GM12878 (cell line): Measurements from ENCODE around the gene DTD1. TPM values are rescaled to one million over a fixed set of nuclear protein-coding genes. Genes with fewer than 3 reads are reported as not detected.

Source experiments
- ATAC-seq: fragments of 200-7000 bp; cut with Tn5 transposase; 3 replicates; pipeline ENCODE4 v1.9.1; 2020; ENCODE audit warnings: mild to moderate bottlenecking, moderate library complexity
- BruUV-seq: library from RNA; stranded (reverse); fragments of 400-500 nt; replicated peaks from 2 replicates; lab custom pipeline; 2021; lab: Mats Ljungman, UMichigan
- CTCF ChIA-PET: fragments of 300-600 bp; sonication (Branson Sonifier 250); formaldehyde crosslinking; extraction: SDS; loops from one replicate; lab custom pipeline; 2021; ENCODE audit warnings: inconsistent platforms; lab: Yijun Ruan, JAX
- POLR2A ChIA-PET: fragments of 350-600 bp; formaldehyde crosslinking; extraction: SDS; loops from one replicate; lab custom pipeline; 2021; ENCODE audit warnings: inconsistent platforms; lab: Charles Lee
- RAD21 ChIA-PET: fragments of 300-600 bp; sonication (Branson Sonifier 250); formaldehyde crosslinking; loops from one replicate; lab custom pipeline; 2023; ENCODE audit warnings: antibody characterized with exemption; ENCODE audit not compliant: unreplicated experiment; lab: Charles Lee
- SMC1A ChIA-PET: fragments of 300-600 bp; sonication (Branson Sonifier 250); formaldehyde crosslinking; loops from one replicate; lab custom pipeline; 2023; ENCODE audit not compliant: unreplicated experiment, uncharacterized antibody; lab: Charles Lee
- DNase-seq: peaks from one replicate; pipeline ENCODE4 v3.0.0-alpha.2; 2011; ENCODE audit warnings: low read depth, low spot score
- FAIRE-seq: peaks from 3 replicates; lab custom pipeline; 2011; peaks lifted over from hg19 to GRCh38; lab: Jason Lieb, UNC
- H2AFZ ChIP-seq: 2 replicates; pipeline ENCODE4 v1.6.0; 2011; ENCODE audit warnings: low read depth, low read length, control low read depth; ENCODE audit not compliant: control insufficient read depth
- H3K27ac ChIP-seq: 2 replicates; pipeline ENCODE4 v1.5.1; 2011; ENCODE audit warnings: control low read depth; ENCODE audit not compliant: control insufficient read depth, insufficient read depth
- H3K27me3 ChIP-seq, 2 experiments: replicated peaks in 1 of 2; 2 replicates each; pipeline versions ENCODE4 v1.6.0 to v1.6.1; 2011; ENCODE audit warnings: low read length in 1 of 2; ENCODE audit not compliant: control insufficient read depth in 2 of 2, insufficient read depth in 2 of 2
- H3K36me3 ChIP-seq, 2 experiments: 2 replicates each; pipeline ENCODE4 v1.5.1; 2011; ENCODE audit warnings: low read length in 1 of 2; ENCODE audit not compliant: control insufficient read depth in 2 of 2, insufficient read depth in 2 of 2
- H3K4me1 ChIP-seq: 2 replicates; pipeline ENCODE4 v1.6.1; 2011; ENCODE audit warnings: mild to moderate bottlenecking, low read length, moderate library complexity, mixed read lengths; ENCODE audit not compliant: control insufficient read depth, insufficient read depth
- H3K4me2 ChIP-seq: 2 replicates; pipeline ENCODE4 v1.6.0; 2011; ENCODE audit warnings: control low read depth; ENCODE audit not compliant: control insufficient read depth, insufficient read depth
- H3K4me3 ChIP-seq: fragments of 200-600 bp; sonication (generic); 2 replicates; pipeline ENCODE4 v1.5.1; 2016
- H3K79me2 ChIP-seq: 2 replicates; pipeline ENCODE4 v1.6.0; 2011; ENCODE audit warnings: low read length; ENCODE audit not compliant: control insufficient read depth, insufficient read depth
- H3K9ac ChIP-seq: 2 replicates; pipeline ENCODE4 v1.8.0; 2011; ENCODE audit warnings: low read length, control low read depth, mixed read lengths; ENCODE audit not compliant: control insufficient read depth, insufficient read depth
- H3K9me3 ChIP-seq: replicated peaks from 3 replicates; pipeline ENCODE4 v1.5.1; 2011; ENCODE audit warnings: mild to moderate bottlenecking, low read length; ENCODE audit not compliant: control insufficient read depth, insufficient read depth
- H4K20me1 ChIP-seq: 2 replicates; pipeline ENCODE4 v1.6.0; 2011; ENCODE audit not compliant: control insufficient read depth, insufficient read depth
- CBX5 ChIP-seq: sonication (generic); IDR thresholded peaks from 2 replicates; pipeline ENCODE4 v1.6.1; 2016; ENCODE audit warnings: low read depth, moderate library complexity, mild to moderate bottlenecking, inconsistent platforms
- CEBPB ChIP-seq, 2 experiments: fragments of 150-350 bp in 1 of 2; IDR thresholded peaks; 2 replicates each; pipeline ENCODE4 v1.6.1; 2012 to 2014; ENCODE audit warnings: low read depth in 2 of 2, low read length in 2 of 2, borderline replicate concordance in 1 of 2, inconsistent platforms in 1 of 2
- FOXK2 ChIP-seq: fragments of 450-650 bp; IDR thresholded peaks from 2 replicates; pipeline ENCODE4 v1.6.1; 2017; ENCODE audit warnings: mild to moderate bottlenecking, moderate library complexity
- GABPA ChIP-seq: IDR thresholded peaks from 2 replicates; pipeline ENCODE4 v1.6.1; 2014; ENCODE audit warnings: antibody characterized with exemption, low read depth, mild to moderate bottlenecking, inconsistent platforms
- KLF5 ChIP-seq: fragments of 450-650 bp; IDR thresholded peaks from 2 replicates; pipeline ENCODE4 v1.6.1; 2014; ENCODE audit warnings: mild to moderate bottlenecking; ENCODE audit not compliant: partially characterized antibody
- NFXL1 ChIP-seq: fragments of 450-650 bp; IDR thresholded peaks from 2 replicates; pipeline ENCODE4 v1.6.1; 2017; ENCODE audit warnings: antibody characterized with exemption, mild to moderate bottlenecking, borderline replicate concordance
- POU2F2 ChIP-seq: IDR thresholded peaks from 3 replicates; pipeline ENCODE4 v1.6.1; 2011; ENCODE audit warnings: low read depth, mild to moderate bottlenecking, low read length, borderline replicate concordance
- RBBP5 ChIP-seq: fragments of 200-600 bp; sonication (generic); conservative IDR thresholded peaks from 2 replicates; pipeline ENCODE4 v1.6.1; 2016
- SIN3A ChIP-seq: IDR thresholded peaks from 2 replicates; pipeline ENCODE4 v1.6.1; 2012; ENCODE audit warnings: low read depth, low read length, improper control_type of control experiment
- SP1 ChIP-seq: IDR thresholded peaks from one replicate; pipeline ENCODE4 v1.6.1; 2011; ENCODE audit warnings: low read depth, low read length
- SPI1 ChIP-seq: IDR thresholded peaks from 2 replicates; pipeline ENCODE4 v1.6.1; 2011; ENCODE audit warnings: low read depth, mild to moderate bottlenecking, low read length, moderate library complexity, borderline replicate concordance; ENCODE audit not compliant: insufficient read depth
- SUZ12 ChIP-seq: fragments of 200-600 bp; sonication (generic); IDR thresholded peaks from one replicate; pipeline ENCODE4 v1.6.1; 2018; ENCODE audit warnings: antibody characterized with exemption, mild to moderate bottlenecking; ENCODE audit not compliant: unreplicated experiment
- TCF3 ChIP-seq: IDR thresholded peaks from 2 replicates; pipeline ENCODE4 v1.6.1; 2012; ENCODE audit warnings: low read depth, mild to moderate bottlenecking, low read length, borderline replicate concordance; ENCODE audit not compliant: insufficient read depth
- ZBTB11 ChIP-seq: fragments of 450-650 bp; formaldehyde crosslinking; IDR thresholded peaks from 2 replicates; pipeline ENCODE4 v1.5.0; 2022; ENCODE audit warnings: mild to moderate bottlenecking, missing genetic modification characterization
- ZBTB33 ChIP-seq: fragments of 450-650 bp; IDR thresholded peaks from 2 replicates; pipeline ENCODE4 v1.6.1; 2017; ENCODE audit warnings: mild to moderate bottlenecking
- WGBS: methylation state at CpG from one replicate; pipeline ENCODE4 v1.1.6; 2016; ENCODE audit warnings: low lambda C conversion rate; ENCODE audit not compliant: insufficient replicate concordance, insufficient coverage; ENCODE audit errors: missing lambda C conversion rate; 5-methylcytosine and 5-hydroxymethylcytosine counted together
- in situ Hi-C: fragments of 300-500 bp; cut with MboI; formaldehyde crosslinking; loops from 9 replicates; pipeline ENCODE4 v1.14.3; 2018; ENCODE audit warnings: mixed read lengths
- intact Hi-C: fragments of 100-400 bp; cut with micrococcal nuclease; formaldehyde crosslinking; loops from one replicate; pipeline ENCODE4 v1.14.2; 2022; ENCODE audit not compliant: unreplicated experiment
- polyA plus RNA-seq, 11 experiments: library from polyadenylated mRNA; depleted of rRNA in 4 of 11; unstranded in 6 of 11; stranded (reverse) in 5 of 11; fragments of >200 nt; fragmentation: Nextera tagmentation in 4 of 11; fragmentation: Illumina TruSeq in 1 of 11; extraction: Ambion mirVana in 4 of 11; extraction: Trizol in 1 of 11; gene quantifications; 1 replicate in 1 of 11; 2 replicates in 10 of 11; pipeline versions ENCODE4 v1.2.1 to v1.2.3, GENCODE V29; 2011 to 2016; ENCODE audit warnings: inconsistent platforms in 2 of 11, missing spikeins in 2 of 11, low read depth in 1 of 11
- total RNA-seq, 4 experiments: library from RNA; depleted of rRNA in 3 of 4; stranded (reverse); fragments of >200 nt in 3 of 4; fragmentation: Illumina TruSeq in 1 of 4; extraction: Trizol in 1 of 4; gene quantifications; 2 replicates each; pipeline versions ENCODE4 v1.2.1 to v1.2.3, GENCODE V29; 2013 to 2021
- TF ChIP-seq, protein P1 (sequence below): IDR thresholded peaks from 2 replicates; pipeline ENCODE4 v1.6.1; 2012; ENCODE audit warnings: low read depth, low read length, improper control_type of control experiment

The DTD1 gene
- total and polyA plus RNA-seq, 10 of the 15 experiments (the other 5 are each of a cell fraction or from before 2014, with no cell fraction given), result 24.3 to 99.8 (median 63.3) TPM

DNA sequence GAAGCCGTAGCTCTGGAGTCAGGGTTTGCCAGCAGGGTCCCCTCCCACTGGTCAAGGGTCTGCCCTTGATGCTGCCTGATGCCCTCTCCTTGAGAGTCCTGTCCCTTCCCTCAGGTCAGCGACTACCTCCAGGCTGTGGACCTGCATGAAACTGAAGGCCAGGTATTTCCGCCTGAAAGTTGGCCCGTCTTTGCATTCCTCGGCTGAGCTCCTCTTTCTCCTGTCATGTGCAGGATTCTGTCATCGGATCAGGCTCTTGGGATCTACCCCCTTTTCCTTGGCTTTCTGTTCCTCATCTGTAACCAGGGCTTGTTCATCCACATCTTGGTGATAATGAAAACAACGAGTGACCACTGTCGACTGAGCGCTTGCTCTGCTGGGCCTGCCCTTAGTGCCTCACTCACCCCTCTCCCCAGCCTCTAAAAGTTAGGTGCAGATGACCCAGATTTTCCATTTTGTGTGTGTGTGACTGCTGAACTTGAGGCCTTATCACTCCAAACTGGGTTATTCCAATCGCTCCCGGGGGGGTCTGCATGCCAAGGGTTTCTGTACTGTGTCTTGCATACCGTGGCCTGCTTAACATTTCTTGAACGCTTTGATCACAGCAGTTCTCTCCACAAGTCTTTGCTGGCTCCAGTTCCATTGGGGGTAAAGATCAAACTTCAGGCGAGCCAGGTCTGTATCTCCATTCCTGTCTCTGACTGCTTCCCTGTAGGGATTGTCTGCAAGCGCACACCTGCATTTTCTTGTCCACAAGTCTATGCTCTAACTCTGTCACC is 81.6 kb downstream of the DTD1 start:
- Histone ChIP-seq H3K4me2 (no peak overlapping the region), H3K9me3 (no peaks in the 10 kb centered on the region), H3K4me1 (no peaks in the 10 kb centered on the region), H3K4me3 (no peak overlapping the region), H2AFZ (no peak overlapping the region), H3K79me2 (no peaks in the 10 kb centered on the region), H3K36me3 (no peaks in the 10 kb centered on the region), H3K27ac (no peak overlapping the region), H3K9ac (no peak overlapping the region), H4K20me1 (no peaks in the 10 kb centered on the region), H3K27me3 (no peaks in the 10 kb centered on the region)
- ATAC-seq (no peak), DNase-seq (no peak), FAIRE-seq (no peak)
- in situ Hi-C loops (no loop called here), intact Hi-C loops (no loop called here)
- TF ChIP-seq ZBTB33 (no peak), TCF3 (no peak), GABPA (no peak), SIN3A (no peak), NFXL1 (no peak), CBX5 (no peak), KLF5 (no peak), RBBP5 (no peak), SUZ12 (no peak), SP1 (no peak), SPI1 (no peak), CEBPB (IDR thresholded peaks at IDR 0.05; ENCODE audit: borderline replicate concordance in 1 of 2, low read depth in 2 of 2, low read length in 2 of 2) (no peak), FOXK2 (no peak), POU2F2 (no peak), ZBTB11 (CRISPR knock-in tag) (no peak)
- TF ChIP-seq, protein P1, sequence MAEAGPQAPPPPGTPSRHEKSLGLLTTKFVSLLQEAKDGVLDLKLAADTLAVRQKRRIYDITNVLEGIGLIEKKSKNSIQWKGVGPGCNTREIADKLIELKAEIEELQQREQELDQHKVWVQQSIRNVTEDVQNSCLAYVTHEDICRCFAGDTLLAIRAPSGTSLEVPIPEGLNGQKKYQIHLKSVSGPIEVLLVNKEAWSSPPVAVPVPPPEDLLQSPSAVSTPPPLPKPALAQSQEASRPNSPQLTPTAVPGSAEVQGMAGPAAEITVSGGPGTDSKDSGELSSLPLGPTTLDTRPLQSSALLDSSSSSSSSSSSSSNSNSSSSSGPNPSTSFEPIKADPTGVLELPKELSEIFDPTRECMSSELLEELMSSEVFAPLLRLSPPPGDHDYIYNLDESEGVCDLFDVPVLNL, result no peak
- ChIA-PET CTCF (no interaction called here), POLR2A (no interaction called here), SMC1A (interaction anchor here (0.8 to 1.2 kb wide), 2 partner anchors 10 to 29 kb away, joined by 3 read pairs; no protein-coding TSS in a partner anchor), RAD21 (no interaction called here)
- 97% methylated on average over 15 of the region's 15 CpGs for WGBS
- BruUV-seq, result no TSS peak
